ENCODE data around the gene ICAM4. TPM values are rescaled to one million over a fixed set of nuclear protein-coding genes. Genes with fewer than 3 reads are reported as not detected.
A peak's percentile ranks its signal among the peaks of the same experiment; 100 is the strongest.

The ICAM4 gene
- total RNA-seq, 1 donor from 2014 or later = 5.3 TPM

DNA sequence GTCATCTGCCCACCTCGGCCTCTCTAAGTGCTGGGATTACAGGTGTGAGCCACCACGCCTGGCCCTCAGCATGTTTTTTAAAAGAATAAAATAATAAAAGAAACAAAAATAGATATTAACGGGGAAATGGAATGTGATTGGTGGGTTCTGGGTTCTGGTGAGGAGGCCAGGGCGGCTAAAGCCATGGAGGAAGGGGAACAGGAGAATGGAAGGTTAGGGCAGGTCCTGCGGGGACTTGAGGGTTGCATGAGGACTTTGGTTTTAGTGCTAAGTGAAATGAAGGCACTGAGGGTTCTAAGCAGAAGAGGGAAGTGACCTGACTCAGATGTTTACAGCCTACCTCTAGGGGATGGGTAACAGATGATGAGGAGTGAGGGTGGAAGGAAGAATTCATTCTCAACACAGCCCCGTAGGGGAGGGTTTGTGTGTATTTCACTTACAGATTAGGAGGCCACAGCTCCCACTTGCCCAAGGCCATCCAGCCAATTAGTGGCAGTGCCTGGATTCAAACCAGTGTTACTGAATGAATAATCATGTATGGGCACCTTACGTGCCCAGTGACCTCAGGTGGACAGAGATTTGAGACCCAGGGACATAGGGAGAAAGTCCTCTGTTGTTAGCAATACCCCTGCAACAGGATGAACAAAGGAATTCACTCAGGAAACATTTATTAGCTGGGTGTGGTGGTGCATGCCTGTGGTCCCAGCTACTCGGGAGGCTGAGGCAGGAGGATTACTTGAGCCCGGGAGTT, 41.4 kb upstream of the ICAM4 start:
- H3K27ac Mint-ChIP-seq = peak overlapping the region; percentile 17
- no peaks in the 10 kb centered on the region for H3K9me3 Mint-ChIP-seq
- DNase-seq (ENCODE audit: extremely low spot score, unreplicated experiment) = no peak
- no peaks in the 10 kb centered on the region for H3K4me1 Mint-ChIP-seq (ENCODE audit: unreplicated experiment)
- no peak overlapping the region for H3K4me3 Mint-ChIP-seq
- H3K27me3 Mint-ChIP-seq = no peaks in the 10 kb centered on the region
- TF ChIP-seq, protein P1, sequence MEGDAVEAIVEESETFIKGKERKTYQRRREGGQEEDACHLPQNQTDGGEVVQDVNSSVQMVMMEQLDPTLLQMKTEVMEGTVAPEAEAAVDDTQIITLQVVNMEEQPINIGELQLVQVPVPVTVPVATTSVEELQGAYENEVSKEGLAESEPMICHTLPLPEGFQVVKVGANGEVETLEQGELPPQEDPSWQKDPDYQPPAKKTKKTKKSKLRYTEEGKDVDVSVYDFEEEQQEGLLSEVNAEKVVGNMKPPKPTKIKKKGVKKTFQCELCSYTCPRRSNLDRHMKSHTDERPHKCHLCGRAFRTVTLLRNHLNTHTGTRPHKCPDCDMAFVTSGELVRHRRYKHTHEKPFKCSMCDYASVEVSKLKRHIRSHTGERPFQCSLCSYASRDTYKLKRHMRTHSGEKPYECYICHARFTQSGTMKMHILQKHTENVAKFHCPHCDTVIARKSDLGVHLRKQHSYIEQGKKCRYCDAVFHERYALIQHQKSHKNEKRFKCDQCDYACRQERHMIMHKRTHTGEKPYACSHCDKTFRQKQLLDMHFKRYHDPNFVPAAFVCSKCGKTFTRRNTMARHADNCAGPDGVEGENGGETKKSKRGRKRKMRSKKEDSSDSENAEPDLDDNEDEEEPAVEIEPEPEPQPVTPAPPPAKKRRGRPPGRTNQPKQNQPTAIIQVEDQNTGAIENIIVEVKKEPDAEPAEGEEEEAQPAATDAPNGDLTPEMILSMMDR (conservative IDR thresholded peaks at IDR 0.05) = no peak
- H3K36me3 Mint-ChIP-seq = no peaks in the 10 kb centered on the region

DNA sequence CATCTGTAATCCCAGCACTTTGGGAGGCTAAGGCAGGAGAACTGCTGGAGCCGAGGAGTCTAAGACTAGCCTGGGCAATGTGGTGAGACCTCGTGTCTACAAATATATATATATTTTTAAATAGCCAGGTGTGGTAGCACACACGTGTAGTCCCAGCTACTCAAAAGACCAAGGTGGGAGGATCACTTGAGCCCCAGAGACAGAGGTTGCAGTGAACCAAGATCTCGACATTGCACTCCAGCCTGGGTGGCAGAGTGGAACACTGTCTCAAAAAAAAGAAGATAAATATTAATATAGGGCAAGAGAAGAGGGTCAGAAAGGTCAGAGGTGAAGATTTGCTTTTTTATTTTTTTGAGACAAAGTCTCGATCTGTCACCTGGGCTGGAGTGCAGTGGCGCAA, 40.2 kb upstream of the ICAM4 start:
- Mint-ChIP-seq H3K27me3 (no peaks in the 10 kb centered on the region), H3K27ac (no peak overlapping the region), H3K4me1 (ENCODE audit: unreplicated experiment) (peaks cover under 1% of the 10 kb centered on the region), H3K9me3 (no peaks in the 10 kb centered on the region), H3K36me3 (no peaks in the 10 kb centered on the region), H3K4me3 (no peak overlapping the region)
- TF ChIP-seq, protein P1 (conservative IDR thresholded peaks at IDR 0.05) = no peak
- DNase-seq (ENCODE audit: extremely low spot score, unreplicated experiment) = no peak

DNA sequence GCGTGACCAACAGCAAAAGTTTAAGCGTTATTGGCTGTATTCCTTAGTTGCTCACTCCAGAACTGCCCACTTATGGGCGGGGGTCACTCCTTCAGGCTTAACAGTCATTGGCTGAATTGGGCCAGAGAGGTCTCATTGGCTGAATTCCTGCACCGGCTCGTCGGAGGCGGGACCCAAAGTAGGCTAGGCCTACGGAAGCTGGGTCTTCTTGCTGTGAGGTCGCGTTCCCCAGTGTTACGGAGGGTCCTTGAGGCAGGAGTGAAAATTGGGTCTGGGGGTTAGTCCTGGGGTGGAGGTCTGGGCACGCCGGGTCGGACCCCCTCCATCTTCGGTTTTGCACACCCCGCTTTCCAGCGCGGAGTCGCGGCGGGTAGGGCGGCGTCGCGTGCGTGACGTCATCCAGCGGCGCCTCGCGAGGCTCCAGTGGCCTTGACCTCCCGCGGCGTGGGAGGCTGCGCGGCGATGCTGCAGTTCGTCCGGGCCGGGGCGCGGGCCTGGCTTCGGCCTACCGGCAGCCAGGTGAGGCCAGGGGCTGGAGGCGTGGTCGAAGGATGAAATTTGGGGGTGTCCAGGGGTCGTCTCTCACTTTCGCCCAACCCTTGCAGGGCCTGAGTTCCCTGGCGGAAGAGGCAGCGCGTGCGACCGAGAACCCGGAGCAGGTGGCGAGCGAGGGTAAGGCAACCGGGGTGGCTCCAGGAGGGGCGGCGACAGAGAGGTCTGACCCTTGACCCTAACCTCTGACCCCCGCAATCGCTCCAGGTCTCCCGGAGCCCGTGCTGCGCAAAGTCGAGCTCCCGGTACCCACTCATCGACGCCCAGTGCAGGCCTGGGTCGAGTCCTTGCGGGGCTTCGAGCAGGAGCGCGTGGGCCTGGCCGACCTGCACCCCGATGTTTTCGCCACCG, 34.7 kb upstream of the ICAM4 start, which contains the start of gene MRPL4:
TSS of gene MRPL4 (plus strand) at position 423 of the 903 bp plus-strand sequence. CDS start at position 463, 40 bp downstream.
- Mint-ChIP-seq H3K4me1 (ENCODE audit: unreplicated experiment) (peaks cover 10% of the 10 kb centered on the region), H3K27me3 (peaks cover 3% of the 10 kb centered on the region), H3K4me3 (peak within 1 kb of the TSS; percentile 100), H3K36me3 (peaks cover 10% of the 10 kb centered on the region), H3K9me3 (no peaks in the 10 kb centered on the region), H3K27ac (peak within 1 kb of the TSS; percentile 100)
- TF ChIP-seq, protein P1 (conservative IDR thresholded peaks at IDR 0.05) = no peak
- peak; percentile 92 for DNase-seq (ENCODE audit: extremely low spot score, unreplicated experiment)

DNA sequence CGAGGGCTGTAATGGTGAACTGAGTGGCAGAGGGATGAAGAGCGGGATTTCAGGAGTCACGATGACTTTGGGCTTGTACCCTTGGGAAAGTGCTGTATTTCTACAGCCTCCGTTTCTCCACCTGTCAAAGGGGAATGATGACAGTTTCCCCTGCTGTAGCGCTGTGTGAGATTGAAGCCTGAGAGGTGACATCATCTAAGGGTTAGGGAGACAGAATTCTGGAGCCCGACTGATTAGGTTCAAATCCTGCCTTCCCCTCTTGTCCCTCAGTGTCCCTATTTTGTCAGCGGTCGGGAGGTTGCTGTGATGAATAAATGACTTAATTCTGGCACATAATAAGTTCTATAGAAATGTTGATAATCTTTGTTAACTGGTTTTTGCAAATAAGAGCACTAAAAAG, 34.0 kb upstream of the ICAM4 start:
- H3K27ac Mint-ChIP-seq = peak overlapping the region; percentile 82
- DNase-seq (ENCODE audit: extremely low spot score, unreplicated experiment) = no peak
- H3K27me3 Mint-ChIP-seq = peaks cover 3% of the 10 kb centered on the region
- no peaks in the 10 kb centered on the region for H3K9me3 Mint-ChIP-seq
- peaks cover 17% of the 10 kb centered on the region for H3K36me3 Mint-ChIP-seq
- H3K4me3 Mint-ChIP-seq = peak overlapping the region; percentile 100
- H3K4me1 Mint-ChIP-seq (ENCODE audit: unreplicated experiment) = peaks cover 10% of the 10 kb centered on the region
- TF ChIP-seq, protein P1 (conservative IDR thresholded peaks at IDR 0.05) = no peak

DNA sequence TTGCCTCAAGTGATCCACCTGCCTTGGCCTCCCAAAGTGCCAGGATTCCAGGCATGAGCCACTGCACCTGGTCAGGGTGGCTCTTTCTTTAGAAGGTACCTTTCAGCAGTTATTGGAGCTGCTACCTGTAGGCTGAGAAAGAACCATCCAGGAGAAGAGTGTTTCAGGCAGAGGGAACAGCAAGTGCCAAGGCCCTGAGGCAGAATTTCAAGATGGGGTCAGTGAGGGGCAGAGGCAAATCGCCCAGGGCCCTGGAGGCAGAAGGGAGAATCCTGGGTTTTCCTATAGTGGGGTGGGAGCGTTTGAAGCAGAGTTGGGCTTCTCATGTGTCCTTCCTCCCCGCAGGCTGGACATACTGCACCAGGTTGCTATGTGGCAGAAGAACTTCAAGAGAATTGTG, 32.5 kb upstream of the ICAM4 start:
- Mint-ChIP-seq H3K4me3 (peak overlapping the region; percentile 57), H3K36me3 (peaks cover 18% of the 10 kb centered on the region), H3K9me3 (no peaks in the 10 kb centered on the region), H3K27ac (no peak overlapping the region), H3K4me1 (ENCODE audit: unreplicated experiment) (peaks cover 10% of the 10 kb centered on the region), H3K27me3 (peaks cover 3% of the 10 kb centered on the region)
- DNase-seq (ENCODE audit: extremely low spot score, unreplicated experiment) = no peak
- TF ChIP-seq, protein P1 (conservative IDR thresholded peaks at IDR 0.05) = no peak

Data from type B pancreatic cell (in vitro differentiated cells).